Gastroesophageal sphincter (tissue), 4 donors: ENCODE measurements around the gene IFNL3. TPM values are rescaled to one million over a fixed set of nuclear protein-coding genes. Genes with fewer than 3 reads are reported as not detected.
A peak's percentile ranks its signal among the peaks of the same experiment; 100 is the strongest.

Source experiments
- ATAC-seq: fragments of 150-250 bp; one replicate; pipeline ENCODE4 v1.9.1; 2016; ENCODE audit warnings: mild to moderate bottlenecking, moderate library complexity
- H3K27ac ChIP-seq, 4 donors: fragments of 200-600 bp; sonication (generic) in 3 of 4; 1 replicate in 3 of 4; 2 replicates in 1 of 4; pipeline ENCODE4 v1.5.1; 2016 to 2019
- H3K27me3 ChIP-seq: fragments of 200-600 bp; sonication (generic); one replicate; pipeline ENCODE4 v1.5.1; 2019
- H3K36me3 ChIP-seq, 2 donors: fragments of 200-600 bp; sonication (generic); one replicate each; pipeline ENCODE4 v1.5.1; 2019; ENCODE audit warnings: control low read depth in 1 of 2
- H3K4me1 ChIP-seq, 3 donors: fragments of 200-600 bp; sonication (generic); 1 replicate in 2 of 3; 2 replicates in 1 of 3; pipeline ENCODE4 v1.5.1; 2016 to 2019; ENCODE audit warnings: control low read depth in 2 of 3
- H3K4me3 ChIP-seq, 2 donors: fragments of 200-600 bp; sonication (generic); one replicate each; pipeline ENCODE4 v1.5.1; 2019; ENCODE audit warnings: mild to moderate bottlenecking in 1 of 2, moderate library complexity in 1 of 2
- H3K9me3 ChIP-seq, 3 donors: fragments of 200-600 bp; sonication (generic); one replicate each; pipeline ENCODE4 v1.5.1; 2017 to 2019; ENCODE audit warnings: control low read depth in 2 of 3
- CTCF ChIP-seq, 4 experiments: fragments of 200-600 bp in 2 of 4; fragments of 450-650 bp in 2 of 4; sonication (generic) in 1 of 4; IDR thresholded peaks; one replicate each; pipeline ENCODE4 v1.5.1; 2017 to 2019; ENCODE audit warnings: antibody characterized with exemption in 4 of 4, mild to moderate bottlenecking in 2 of 4, moderate library complexity in 2 of 4
- EP300 ChIP-seq: sonication (generic); formaldehyde crosslinking; IDR thresholded peaks from one replicate; pipeline ENCODE4 v1.6.1; 2017; ENCODE audit warnings: antibody characterized with exemption, mild to moderate bottlenecking
- POLR2A ChIP-seq, 2 donors: fragments of 450-650 bp; IDR thresholded peaks; one replicate each; pipeline ENCODE4 v1.6.1; 2017; ENCODE audit warnings: antibody characterized with exemption in 2 of 2, mild to moderate bottlenecking in 2 of 2, moderate library complexity in 1 of 2
- POLR2AphosphoS5 ChIP-seq: sonication (generic); formaldehyde crosslinking; IDR thresholded peaks from one replicate; pipeline ENCODE4 v1.6.1; 2017; ENCODE audit warnings: antibody characterized with exemption
- WGBS, 2 donors: methylation state at CpG; one replicate each; pipeline ENCODE4 v1.1.5; 2018; ENCODE audit warnings: low coverage in 1 of 2; 5-methylcytosine and 5-hydroxymethylcytosine counted together
- total RNA-seq, 4 donors: library from RNA; depleted of rRNA; stranded (reverse); fragments of >200 nt; gene quantifications; one replicate each; pipeline ENCODE4 v1.1.0, GENCODE V29; 2016

Gene IFNL3
- total RNA-seq, 4 donors from 2014 or later: not detected

DNA sequence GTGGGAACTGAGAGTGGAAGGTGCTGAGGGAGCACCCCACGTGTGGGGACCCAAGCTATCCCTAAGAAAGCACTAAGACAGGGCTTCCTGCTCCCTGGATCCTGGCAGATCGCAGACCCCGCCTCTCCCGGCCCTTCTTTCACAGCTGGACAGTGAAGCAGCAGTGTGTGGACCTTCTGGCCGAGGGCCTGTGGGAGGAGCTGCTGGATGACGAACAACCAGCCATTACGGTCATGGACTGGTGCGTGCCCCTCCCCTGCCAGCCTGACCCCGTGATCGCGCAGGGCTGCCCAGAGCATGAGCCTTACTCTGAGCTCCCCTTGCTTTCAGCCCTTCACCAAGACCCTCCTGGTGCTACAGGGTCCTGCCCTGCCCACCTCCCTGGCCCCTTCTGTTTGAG, 45.8 kb downstream of the IFNL3 start:
- H3K4me1 ChIP-seq: peaks cover 0 to 10% (median 5%) of the 10 kb centered on the region in 3 donors
- ATAC-seq: peak; percentile 39
- 17% methylated on average over 3 of the region's 11 CpGs; no CpG with 5 or more reads in 1 of the 2 donors for WGBS, 2 donors
- H3K27ac ChIP-seq: no peak overlapping the region
- H3K4me3 ChIP-seq: no peak overlapping the region
- H3K27me3 ChIP-seq: peaks cover 99% of the 10 kb centered on the region
- no peaks in the 10 kb centered on the region for H3K36me3 ChIP-seq
- TF ChIP-seq EP300 (no peak), POLR2A (IDR thresholded peaks at IDR 0.05) (no peak), CTCF (IDR thresholded peaks at IDR 0.05) (no peak)
- H3K9me3 ChIP-seq: no peaks in the 10 kb centered on the region

DNA sequence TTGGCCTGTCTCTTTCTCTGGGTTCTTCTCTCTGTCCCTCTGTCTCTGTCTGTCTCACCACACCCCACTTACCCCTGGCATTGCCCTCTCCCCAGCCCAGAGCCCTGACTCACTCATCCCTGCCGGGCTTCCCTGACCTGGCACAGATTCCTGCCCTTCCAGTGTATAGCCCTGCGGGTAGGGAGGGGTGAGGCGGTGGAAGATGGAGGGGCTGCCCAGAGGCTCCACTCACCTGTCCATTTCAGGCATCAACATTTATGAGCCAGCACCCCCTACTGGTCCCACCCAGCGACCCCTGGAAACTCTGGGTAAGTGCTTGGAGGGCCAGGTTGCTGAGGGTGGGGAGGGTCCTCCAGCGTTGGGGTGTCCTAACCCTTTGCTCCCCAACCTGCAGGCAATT, 47.0 kb downstream of the IFNL3 start:
- no peak for ATAC-seq
- WGBS, 2 donors: 43% methylated on average over 2 of the region's 5 CpGs; no CpG with 5 or more reads in 1 of the 2 donors
- peaks cover 99% of the 10 kb centered on the region for H3K27me3 ChIP-seq
- no peak for TF ChIP-seq CTCF (IDR thresholded peaks at IDR 0.05)
- no peak for TF ChIP-seq POLR2AphosphoS5
- TF ChIP-seq EP300: no peak
- TF ChIP-seq POLR2A (IDR thresholded peaks at IDR 0.05): no peak
- no peak overlapping the region for H3K4me3 ChIP-seq
- no peak overlapping the region for H3K27ac ChIP-seq
- H3K36me3 ChIP-seq: no peaks in the 10 kb centered on the region
- H3K4me1 ChIP-seq: peaks cover 0 to 10% (median 5%) of the 10 kb centered on the region in 3 donors
- H3K9me3 ChIP-seq: no peaks in the 10 kb centered on the region

DNA sequence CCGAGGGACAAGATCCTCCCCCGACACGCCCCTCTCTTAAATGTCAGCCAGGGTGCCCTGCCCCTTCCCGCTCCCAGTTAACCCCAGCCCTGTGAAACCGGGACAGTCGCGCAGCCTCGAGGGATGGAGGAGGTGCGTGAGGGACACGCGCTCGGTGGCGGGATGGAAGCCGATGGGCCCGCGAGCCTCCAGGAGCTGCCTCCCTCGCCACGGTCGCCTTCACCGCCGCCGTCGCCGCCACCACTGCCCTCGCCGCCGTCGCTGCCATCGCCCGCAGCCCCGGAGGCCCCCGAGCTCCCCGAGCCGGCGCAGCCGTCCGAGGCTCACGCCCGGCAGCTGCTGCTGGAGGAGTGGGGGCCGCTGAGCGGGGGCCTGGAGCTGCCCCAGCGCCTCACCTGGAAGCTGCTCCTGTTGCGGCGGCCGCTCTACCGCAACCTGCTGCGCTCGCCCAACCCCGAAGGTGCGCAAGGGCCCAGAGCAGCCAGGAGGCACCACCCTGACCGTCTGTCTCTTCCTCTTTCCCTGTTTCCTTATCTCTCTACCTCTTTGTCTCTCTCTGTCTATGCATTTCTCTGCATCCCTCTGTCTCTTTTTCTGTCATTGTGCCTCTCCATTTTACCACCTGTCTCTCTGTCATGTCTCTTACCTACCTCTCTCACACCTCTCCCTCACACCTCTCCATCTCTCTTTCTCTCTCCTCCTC, 47.8 kb downstream of the IFNL3 start, which contains the start of gene NCCRP1:
Gene NCCRP1 (plus strand): TSS at position 105 of the 703 bp plus-strand sequence. CDS start 19 bp downstream, at position 124.
- ATAC-seq: no peak
- WGBS, 2 donors: 2 to 3% methylated on average over 9 to 10 of the region's 51 CpGs
- TF ChIP-seq EP300: no peak
- TF ChIP-seq CTCF (IDR thresholded peaks at IDR 0.05): no peak
- TF ChIP-seq POLR2AphosphoS5: no peak
- no peak for TF ChIP-seq POLR2A (IDR thresholded peaks at IDR 0.05)
- H3K27ac ChIP-seq: no peak within 1 kb of the TSS
- peaks cover 0 to 10% (median 5%) of the 10 kb centered on the region in 3 donors for H3K4me1 ChIP-seq
- H3K9me3 ChIP-seq: no peaks in the 10 kb centered on the region
- H3K4me3 ChIP-seq: peak within 1 kb of the TSS in 1 of 2 donors; percentile 23
- H3K36me3 ChIP-seq: no peaks in the 10 kb centered on the region
- peaks cover 93% of the 10 kb centered on the region for H3K27me3 ChIP-seq

GRCh38 chr19:39196320-39196719, 48.5 kb downstream of the IFNL3 start:
- Histone ChIP-seq H3K27ac (no peak overlapping the region), H3K4me1 (peaks cover 0 to 10% (median 5%) of the 10 kb centered on the region in 3 donors), H3K36me3 (no peaks in the 10 kb centered on the region), H3K27me3 (peaks cover 86% of the 10 kb centered on the region), H3K4me3 (no peak overlapping the region), H3K9me3 (no peaks in the 10 kb centered on the region)
- TF ChIP-seq POLR2AphosphoS5 (no peak), CTCF (IDR thresholded peaks at IDR 0.05) (no peak), POLR2A (IDR thresholded peaks at IDR 0.05) (no peak), EP300 (no peak)
- WGBS, 2 donors: 0% methylated on average over 1 of the region's 7 CpGs; no CpG with 5 or more reads in 1 of the 2 donors
- ATAC-seq: no peak

DNA sequence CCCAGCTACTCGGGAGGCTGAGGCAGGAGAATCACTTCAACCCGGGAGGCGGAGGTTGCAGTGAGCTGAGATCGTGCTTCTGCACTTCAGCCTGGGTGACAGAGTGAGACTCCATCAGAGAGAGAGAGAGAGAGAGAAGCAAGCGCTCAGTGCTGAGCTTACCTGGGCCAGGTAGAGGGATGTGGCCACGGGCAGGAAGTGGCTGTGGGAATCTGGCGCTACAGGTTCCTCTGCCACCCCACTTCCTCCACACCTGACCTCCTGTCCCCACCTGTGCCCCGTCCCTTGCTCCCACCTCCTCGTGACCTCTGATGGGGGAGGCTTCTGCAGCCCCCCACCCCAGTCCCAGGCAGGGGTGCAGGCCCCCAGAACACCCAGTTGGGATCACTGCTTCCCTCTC, 49.1 kb downstream of the IFNL3 start:
- TF ChIP-seq EP300 (no peak), POLR2A (IDR thresholded peaks at IDR 0.05) (no peak), CTCF (IDR thresholded peaks at IDR 0.05) (no peak), POLR2AphosphoS5 (no peak)
- 44 to 52% methylated on average over 6 to 8 of the region's 9 CpGs for WGBS, 2 donors
- Histone ChIP-seq H3K27ac (no peak overlapping the region), H3K36me3 (no peaks in the 10 kb centered on the region), H3K4me1 (peaks cover 0 to 10% (median 5%) of the 10 kb centered on the region in 3 donors), H3K4me3 (no peak overlapping the region), H3K9me3 (no peaks in the 10 kb centered on the region), H3K27me3 (peaks cover 80% of the 10 kb centered on the region)
- ATAC-seq: no peak
